ENCODE measurements around the gene KCNF1. TPM values are rescaled to one million over a fixed set of nuclear protein-coding genes. Genes with fewer than 3 reads are reported as not detected.

The KCNF1 gene
- total RNA-seq, 1 experiment from 2014 or later = 1.2 TPM

GRCh38 chr2:10923965-10924364 is 12.2 kb downstream of the KCNF1 start (continued):
- TF ChIP-seq ZNF532 (CRISPR knock-in tag; IDR thresholded peaks at IDR 0.05; ENCODE audit: borderline replicate concordance) (no peak), GTF2I (CRISPR knock-in tag; conservative IDR thresholded peaks at IDR 0.05) (no peak), PRRX2 (CRISPR knock-in tag; IDR thresholded peaks at IDR 0.05) (no peak), IRF1 (CRISPR knock-in tag; IDR thresholded peaks at IDR 0.05) (no peak), ATF1 (CRISPR knock-in tag; IDR thresholded peaks at IDR 0.05) (no peak), ZNF396 (CRISPR knock-in tag; IDR thresholded peaks at IDR 0.05; ENCODE audit: borderline replicate concordance) (no peak), NR1H2 (CRISPR knock-in tag; IDR thresholded peaks at IDR 0.05) (no peak), AR (CRISPR knock-in tag; IDR thresholded peaks at IDR 0.05) (no peak), JAZF1 (CRISPR knock-in tag; IDR thresholded peaks at IDR 0.05) (no peak), ZNF416 (CRISPR knock-in tag; IDR thresholded peaks at IDR 0.05) (no peak)

GRCh38 chr2:10924441-10924840 is 12.7 kb downstream of the KCNF1 start:
- H3K9me3 Mint-ChIP-seq = no peaks in the 10 kb centered on the region
- H3K36me3 Mint-ChIP-seq = no peaks in the 10 kb centered on the region
- no peaks in the 10 kb centered on the region; the same call in 1 of the 2 replicates for H3K27me3 Mint-ChIP-seq (ENCODE audit: low read depth)
- ATAC-seq (no peak), DNase-seq (ENCODE audit: low spot score) (no peak)
- TF ChIP-seq CTCF (IDR thresholded peaks at IDR 0.05) = no peak
- no peak for TF ChIP-seq TEAD1 (CRISPR knock-in tag; IDR thresholded peaks at IDR 0.05)
- no peak for TF ChIP-seq ZNF423 (CRISPR knock-in tag; IDR thresholded peaks at IDR 0.05)
- TF ChIP-seq TEAD4 (CRISPR knock-in tag; IDR thresholded peaks at IDR 0.05) = no peak
- TF ChIP-seq STAT6 (CRISPR knock-in tag; conservative IDR thresholded peaks at IDR 0.05; ENCODE audit: low read depth) = no peak
- CTCF ChIA-PET = interaction anchor here (1.0 to 2.0 kb wide), 3 partner anchors 13 to 92 kb away, joined by 4 to 7 read pairs (median 6); partner anchors contain the start of gene KCNF1
- no peak overlapping the region for H3K4me3 Mint-ChIP-seq
- POLR2A ChIA-PET = no interaction called here
- no peak overlapping the region for H3K27ac Mint-ChIP-seq
- H3K4me1 Mint-ChIP-seq = peaks cover 35% of the 10 kb centered on the region
